GM20431 (cell line): ENCODE measurements around the gene SEMA4B.
"Not testable (repeated sequence)": the region's sequence is repeated elsewhere in the genome, so short reads cannot be mapped to it uniquely, and the experiment has no call there.

Source experiments
- in situ Hi-C: fragments of 300-500 bp; cut with MseI, MboI; formaldehyde crosslinking; loops from one replicate; pipeline ENCODE4 v1.15.0; 2020; ENCODE audit warnings: low sequenced_read_pairs; ENCODE audit not compliant: unreplicated experiment

Gene SEMA4B

DNA sequence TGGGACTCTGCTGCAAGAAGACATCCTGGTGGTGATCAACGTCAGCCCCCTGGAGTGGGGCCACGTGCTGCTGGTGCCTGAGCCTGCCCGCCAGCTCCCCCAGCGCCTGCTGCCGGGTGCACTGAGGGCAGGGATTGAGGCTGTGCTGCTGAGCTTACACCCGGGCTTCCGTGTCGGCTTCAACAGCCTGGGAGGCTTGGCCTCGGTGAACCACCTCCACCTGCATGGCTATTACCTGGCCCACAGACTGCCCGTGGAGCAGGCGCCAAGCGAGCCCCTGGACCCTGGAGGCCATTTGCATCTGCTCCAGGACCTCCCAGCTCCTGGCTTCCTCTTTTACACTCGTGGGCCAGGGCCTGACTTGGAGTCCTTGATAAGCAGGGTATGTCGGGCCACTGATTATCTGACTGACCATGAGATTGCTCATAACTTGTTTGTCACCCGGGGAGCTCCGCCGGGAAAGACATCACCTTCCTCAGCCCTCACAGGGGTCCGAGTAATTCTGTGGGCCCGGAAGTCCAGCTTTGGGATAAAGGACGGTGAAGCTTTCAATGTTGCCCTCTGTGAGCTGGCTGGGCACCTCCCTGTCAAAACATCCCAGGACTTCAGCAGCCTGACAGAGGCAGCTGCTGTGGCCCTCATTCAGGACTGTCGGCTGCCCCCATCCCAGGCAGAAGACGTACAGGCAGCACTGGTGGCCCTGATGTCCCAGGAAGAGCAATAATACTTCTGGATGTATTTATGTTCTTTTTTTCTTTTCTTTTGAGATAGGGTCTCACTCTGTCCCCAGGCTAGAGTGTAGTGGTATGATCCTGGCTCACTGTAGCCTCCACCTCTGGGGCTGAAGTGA, 40.4 kb downstream of the SEMA4B start:
- in situ Hi-C loops, result no loop called here

DNA sequence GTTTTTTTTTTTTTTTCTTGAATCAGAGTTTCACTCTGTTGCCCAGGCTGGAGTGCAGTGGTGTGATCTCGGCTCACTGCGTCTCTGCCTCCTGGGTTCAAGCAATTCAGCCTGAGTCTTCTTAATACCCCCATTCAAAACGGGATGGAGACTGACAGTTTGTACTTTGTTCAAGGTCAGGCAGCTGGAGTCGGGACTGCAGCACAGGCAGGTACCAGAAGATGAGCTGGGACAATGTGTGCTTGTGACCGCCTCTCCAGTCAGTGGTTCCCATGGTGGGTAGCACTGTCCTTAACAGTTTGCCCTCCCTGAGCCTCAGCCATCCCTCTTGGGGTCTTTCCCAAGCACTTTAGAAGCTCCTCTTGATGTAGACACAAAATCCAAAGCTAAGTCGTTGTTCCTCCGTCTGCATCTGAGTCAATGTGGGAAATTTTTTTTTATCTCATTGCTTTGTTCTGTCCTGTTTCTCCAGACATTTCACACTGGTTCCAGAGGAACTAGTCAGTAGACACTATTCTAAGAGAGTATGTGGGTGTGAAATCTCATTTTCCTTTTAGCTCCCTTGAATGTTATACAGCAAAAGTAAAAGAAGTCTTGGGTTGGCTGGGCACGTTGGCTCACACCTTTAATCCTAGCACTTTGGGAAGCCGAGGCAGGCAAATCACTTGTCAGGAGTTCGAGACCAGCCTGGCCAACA, 43.0 kb downstream of the SEMA4B start:
- in situ Hi-C loops, result no loop called here

DNA sequence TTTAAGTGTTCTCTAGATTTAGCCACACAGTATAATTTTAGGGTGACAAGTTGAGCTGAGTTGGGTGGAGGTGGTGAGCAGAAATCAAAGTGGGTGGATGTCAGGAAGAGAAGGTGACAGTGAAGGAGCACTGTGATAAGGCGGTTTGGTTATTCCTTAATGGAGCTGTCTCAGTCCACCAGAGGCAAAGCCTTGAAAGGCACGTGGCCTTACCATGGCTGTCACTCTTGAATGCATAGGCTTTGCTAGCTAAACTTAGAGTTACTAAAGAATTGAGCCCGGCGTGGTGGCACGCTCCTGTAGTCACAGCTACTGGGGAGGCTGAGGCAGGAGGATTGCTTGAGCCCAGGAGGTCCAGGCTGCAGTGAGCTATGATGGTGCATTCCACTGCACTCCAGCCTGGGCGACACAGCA, 47.7 kb downstream of the SEMA4B start:
- in situ Hi-C loops, result no loop called here

DNA sequence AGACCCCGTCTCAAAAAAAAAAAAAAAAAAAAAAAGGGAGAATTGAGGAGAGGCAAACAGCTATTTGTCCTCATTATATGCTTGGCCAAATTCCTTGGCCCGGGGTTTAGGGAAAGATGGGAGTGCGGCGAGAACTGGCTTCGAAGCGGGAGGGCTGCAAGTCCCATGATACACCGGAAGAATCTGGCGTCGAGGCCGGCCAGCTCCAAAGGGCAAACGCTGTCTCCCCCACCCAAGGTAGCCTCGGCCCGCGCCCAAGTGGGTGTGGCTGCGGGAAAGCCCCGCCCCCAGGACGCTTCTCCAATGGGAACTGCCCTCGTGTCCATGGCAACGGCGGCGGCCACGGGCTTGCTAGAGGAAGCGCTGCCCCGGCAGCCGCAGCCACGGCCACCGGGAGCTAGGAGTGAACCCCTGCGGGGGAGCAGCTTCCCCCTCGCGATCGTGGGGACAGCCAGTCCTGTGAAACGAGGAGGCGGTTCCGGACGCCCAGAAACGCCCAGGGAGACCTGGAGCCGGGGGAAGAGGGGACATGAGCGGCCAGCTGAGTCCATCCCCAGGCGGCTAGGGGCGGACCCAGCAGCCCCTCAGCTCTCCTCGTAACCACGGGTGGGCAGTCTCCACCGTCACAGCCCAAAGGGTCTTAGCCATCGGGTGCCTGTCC, 48.2 kb downstream of the SEMA4B start, which contains the start of gene TTLL13:
TTLL13 (plus strand) TSS at position 354 of the 661 bp plus-strand sequence. CDS start 1,075 bp downstream, outside the sequence.
- in situ Hi-C loops, result no loop called here

DNA sequence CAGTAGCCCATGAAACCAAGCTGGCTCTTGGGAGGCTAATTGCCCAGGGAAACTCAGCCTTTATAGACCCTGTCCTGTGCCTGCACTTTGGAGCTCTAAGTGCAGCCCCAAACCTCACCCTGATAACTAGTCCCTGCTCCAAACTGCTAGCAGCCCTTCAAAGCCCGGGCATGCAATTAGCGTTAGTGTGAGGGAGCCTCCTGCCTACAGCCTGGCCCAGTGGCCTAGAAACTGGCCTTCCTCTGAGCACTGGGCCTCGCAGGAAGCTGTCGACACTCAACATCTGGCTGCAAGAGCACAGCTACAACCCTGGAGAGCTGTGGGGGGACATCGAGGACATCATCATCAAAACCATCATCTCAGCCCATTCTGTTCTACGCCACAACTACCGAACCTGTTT, 56.6 kb downstream of the SEMA4B start:
- in situ Hi-C loops, result no loop called here

DNA sequence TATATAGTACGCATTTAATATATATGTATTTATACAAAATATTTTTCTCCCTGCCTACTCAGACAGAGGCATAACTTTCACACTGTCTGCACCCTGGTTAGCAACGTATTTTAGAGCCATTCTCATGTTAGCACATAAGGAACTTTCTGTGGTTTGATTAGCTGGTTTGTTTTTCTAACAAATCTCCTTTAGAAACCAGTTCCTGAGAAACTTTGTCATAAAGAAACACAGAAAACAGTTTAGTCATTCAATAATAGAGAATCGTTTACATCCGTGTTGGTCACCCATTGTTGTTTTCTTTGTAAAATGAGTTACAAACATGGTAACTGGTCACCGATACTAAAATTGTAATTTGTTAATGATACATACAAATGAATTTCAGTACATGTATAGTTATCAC, 58.4 kb downstream of the SEMA4B start:
- in situ Hi-C loops, result no loop called here

DNA sequence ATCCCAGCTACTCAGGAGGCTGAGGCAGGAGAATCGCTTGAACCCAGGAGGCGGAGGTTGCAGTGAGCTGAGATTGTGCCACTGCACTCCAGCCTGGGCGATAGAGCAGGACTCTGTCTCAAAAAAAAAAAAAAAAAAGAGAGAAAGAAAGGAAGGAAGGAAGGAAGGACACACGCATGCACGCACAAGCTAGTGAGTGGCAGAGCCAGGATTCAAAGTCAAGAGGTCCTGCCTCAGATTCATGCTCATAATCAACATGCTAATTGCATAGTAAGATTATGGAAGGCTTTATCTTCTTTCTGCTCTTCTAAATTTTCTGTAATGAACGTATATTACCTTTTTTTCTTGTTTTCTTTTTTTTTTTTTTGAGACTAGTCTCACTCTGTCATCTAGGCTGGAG, 59.6 kb downstream of the SEMA4B start:
- in situ Hi-C loops, result not testable (repeated sequence)

DNA sequence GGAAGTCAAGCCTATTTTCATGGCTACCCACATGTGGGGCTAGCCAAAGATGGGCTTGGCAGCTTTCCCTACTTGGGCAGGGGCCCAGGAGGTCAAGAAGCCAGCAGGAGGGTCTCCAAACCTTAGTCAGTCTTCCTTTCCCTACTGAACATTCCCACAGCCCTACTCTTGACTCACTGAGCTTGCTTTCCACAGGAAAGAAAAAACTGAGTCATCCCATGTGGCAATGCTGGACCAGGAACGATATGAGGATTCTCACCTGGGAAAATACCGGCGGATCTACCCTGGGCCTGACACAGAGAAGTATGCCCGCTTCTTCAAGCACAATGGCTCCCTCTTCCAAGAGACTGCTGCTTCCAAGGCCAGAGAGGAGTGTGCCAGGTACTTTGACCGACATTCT, 60.7 kb downstream of the SEMA4B start:
- in situ Hi-C loops, result no loop called here

DNA sequence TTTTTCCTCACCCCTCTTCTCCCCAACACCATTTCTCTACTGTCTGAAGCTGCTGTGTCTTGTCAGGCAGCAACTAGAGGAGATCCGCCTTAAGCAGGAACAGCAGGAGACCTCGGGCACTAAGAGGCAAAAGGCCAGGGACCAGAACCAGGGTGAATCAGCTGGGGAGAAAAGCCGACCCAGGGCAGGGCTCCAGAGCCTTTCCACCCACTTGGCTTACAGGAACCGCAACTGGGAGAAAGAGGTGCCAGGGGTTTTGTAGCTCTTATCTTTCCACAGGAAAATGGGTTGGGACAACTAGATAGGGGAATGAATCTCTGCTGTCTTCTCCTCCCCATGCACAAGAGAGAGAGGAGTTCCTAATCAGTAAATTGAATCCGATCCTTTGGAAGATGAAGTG, 61.3 kb downstream of the SEMA4B start:
- in situ Hi-C loops, result no loop called here

DNA sequence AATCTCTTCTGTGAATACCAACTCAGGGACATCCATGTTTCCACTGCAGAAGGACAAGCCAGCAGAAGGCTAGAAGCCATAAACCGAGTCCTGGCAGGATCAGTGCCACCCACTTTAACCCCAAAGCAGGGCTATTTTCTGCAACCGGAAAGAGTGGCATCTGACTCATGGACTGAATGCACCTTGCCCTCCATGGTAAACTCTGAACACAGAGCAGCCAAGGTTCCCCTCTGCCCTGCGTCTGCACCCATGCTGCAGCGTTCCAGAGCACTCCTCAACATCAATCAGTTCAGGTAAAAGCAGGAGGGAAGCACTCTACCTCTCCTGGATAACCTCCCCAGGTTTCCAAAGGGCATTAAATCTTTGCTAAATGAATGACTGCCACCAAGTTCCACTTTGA, 63.5 kb downstream of the SEMA4B start:
- in situ Hi-C loops, result no loop called here

DNA sequence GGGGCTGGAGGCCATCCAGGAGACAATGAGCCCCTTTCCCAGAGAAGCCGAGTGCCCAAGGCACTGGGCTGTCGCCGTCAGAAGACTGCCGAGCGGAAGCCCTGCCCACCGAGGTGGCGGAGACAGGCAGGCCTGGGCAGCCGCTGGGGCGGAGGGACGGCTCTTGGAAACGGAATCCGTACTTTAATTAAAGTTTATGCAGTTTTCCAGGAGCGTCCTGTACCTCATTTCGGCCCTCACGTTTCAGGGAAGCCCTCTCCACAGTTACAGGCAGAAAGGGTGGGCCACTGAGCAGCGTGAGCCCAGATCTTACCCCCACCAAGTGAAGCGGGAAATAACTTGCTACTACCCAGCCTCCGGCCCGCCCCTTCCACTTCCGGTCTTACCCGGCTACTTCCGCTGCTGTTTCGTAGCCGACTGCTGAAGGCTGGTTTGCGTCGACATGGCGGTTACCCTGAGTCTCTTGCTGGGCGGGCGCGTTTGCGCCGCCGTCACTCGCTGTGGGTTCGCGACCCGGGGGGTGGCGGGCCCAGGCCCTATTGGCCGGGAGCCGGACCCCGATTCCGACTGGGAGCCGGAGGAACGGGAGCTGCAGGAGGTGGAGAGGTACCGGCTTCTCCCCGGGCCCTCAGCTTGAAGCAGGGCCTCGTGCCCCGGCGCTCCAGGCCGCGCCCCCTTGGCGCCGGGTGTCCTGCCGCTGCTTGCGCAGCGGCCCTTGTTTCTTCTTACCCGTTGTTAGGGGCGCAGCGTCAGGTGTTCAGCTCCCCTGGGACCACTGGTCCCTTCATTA, 64.3 kb downstream of the SEMA4B start, which contains the start of gene NGRN:
NGRN (plus strand) TSS at position 402 of the 790 bp plus-strand sequence; CDS start at position 443, 41 bp downstream.
- in situ Hi-C loops, result no loop called here

DNA sequence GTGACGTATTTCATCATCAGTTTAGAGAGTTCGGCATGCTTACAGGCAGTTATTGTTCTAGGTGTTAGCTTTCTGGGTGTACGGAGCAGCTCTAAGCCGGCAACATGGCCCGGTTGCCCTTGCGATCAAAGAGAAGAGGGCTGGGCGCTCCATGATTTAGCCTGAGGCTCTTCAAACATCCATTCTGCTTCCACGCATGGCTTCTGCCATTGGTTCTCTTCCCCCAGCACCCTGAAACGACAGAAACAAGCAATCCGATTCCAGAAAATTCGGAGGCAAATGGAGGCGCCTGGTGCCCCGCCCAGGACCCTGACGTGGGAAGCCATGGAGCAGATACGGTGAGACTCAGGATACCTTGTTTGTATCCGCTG, 64.9 kb downstream of the SEMA4B start:
- in situ Hi-C loops, result no loop called here

DNA sequence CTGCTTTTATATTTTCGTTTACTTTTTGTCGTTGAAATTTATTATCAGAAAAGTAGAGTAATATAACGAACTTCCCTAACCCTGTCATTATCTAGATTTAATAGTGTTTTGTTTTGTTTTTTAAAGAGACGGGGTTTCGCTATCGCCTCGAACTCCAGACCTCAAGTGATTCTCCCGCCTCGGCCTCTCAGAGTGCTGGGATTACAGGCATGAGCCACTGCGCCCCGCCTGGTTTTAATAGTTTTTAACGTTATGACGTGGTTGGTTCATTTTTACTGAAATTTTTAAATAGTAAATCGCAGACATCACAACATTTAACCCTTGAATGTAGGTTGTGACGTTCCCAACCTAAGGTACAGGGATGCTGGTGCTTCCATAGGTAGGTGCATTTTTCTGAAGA, 65.4 kb downstream of the SEMA4B start:
- in situ Hi-C loops, result no loop called here

DNA sequence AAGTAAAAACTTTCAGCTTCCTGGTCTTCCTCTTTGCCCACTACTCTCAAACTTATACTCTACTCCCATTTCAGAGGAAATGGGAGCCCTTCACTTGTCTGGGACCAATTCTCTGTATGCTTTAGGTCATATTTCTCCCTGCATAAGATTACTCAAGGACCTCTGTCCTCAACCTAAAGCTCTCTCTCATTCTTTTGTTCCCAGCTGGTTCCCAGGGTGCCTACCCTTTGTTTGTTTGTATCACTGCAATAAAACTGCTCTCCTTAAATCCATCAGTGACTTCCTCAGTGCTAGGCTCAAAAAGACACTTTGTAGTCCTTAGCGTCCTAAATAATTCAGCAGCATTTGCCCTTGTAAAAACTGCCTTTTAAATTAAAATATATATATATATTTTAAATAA, 67.3 kb downstream of the SEMA4B start:
- in situ Hi-C loops, result no loop called here

DNA sequence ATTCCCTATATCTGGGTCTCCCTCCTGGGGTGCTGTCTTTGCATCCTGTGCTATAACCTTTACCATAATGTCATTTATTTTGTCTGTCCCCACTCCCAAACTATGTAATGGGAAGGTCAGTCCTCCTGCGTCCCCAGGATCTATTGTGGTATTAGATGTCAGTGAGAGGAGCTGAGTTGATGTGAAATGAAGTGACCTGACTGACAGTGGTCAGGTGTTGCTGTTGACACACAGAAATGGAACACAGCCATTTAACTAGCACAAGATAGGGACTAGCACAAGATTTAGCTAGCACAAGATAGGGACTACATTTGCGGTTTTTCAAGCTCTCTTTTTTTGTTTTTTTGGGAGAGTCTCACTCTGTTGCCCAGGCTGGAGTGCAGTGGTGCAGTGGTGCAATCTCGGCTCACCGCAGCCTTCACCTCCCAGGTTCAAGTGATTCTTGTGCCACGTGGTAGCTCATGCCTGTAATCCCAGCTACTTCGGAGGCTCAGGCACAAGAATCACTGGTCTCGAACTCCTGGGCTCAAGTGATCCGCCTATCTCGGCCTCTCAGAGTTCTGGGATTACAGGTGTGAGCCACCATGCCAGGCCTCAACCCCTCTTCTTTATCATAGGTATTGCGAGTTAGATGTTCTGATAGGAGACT, 69.5 kb downstream of the SEMA4B start:
- in situ Hi-C loops, result no loop called here

DNA sequence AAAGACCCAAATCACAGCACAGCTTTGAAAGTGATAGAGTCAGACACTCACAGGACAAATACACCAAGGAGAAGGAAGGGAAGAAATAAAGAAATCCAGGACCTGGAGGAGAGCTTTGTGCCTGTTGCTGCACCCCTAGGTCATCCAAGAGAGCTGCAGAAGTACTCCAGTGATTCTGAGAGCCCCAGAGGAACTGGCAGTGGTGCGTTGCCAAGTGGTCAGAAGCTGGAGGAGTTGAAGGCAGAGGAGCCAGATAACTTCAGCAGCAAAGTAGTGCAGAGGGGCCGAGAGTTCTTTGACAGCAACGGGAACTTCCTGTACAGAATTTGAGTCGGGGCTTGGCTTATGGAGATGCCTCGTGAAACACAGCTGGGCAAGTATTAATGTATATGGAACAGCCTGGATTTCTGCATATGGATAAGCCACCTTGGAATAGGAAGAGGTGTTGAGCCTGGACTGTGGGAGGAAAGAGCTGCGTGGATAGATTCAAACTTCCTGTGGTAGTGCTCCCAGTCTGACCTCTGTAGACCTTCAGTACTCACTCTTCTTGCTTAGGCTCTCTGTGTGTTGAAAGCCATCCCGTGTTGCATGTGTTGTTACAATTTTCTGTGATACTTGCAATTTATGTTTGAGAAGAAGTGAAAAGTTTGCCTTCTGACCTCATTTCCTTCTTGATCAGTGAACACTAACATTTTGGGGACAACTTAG, 70.5 kb downstream of the SEMA4B start:
- in situ Hi-C loops, result no loop called here

DNA sequence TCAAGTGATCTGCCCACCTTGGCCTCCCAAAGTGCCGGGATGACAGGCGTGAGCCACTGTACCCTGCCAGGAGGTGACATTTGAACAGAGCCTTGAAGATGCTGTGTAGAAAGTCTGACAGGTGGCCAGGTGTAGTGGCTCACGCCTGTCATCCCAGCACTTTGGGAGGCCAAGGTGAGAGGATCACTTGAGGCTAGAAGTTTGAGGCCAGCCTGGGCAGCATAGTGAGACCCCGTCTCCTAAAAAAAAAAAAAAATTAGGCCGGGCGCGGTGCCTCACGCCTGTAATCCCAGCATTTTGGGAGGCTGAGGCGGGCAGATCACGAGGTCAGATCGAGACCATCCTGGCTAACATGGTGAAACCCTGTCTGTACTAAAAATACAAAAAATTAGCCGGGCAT, 77.3 kb downstream of the SEMA4B start:
- in situ Hi-C loops, result not testable (repeated sequence)
